Stomach (tissue), 4 donors: ENCODE data around the gene OR2A7.
"Not testable (repeated sequence)": the region's sequence is repeated elsewhere in the genome, so short reads cannot be mapped to it uniquely, and the experiment has no call there.

ENCODE experiments used
- EP300 ChIP-seq: sonication (generic); formaldehyde crosslinking; IDR thresholded peaks from one replicate; pipeline ENCODE4 v1.6.1; 2017; ENCODE audit warnings: antibody characterized with exemption
- TF ChIP-seq, protein P1 (sequence below), 7 experiments: fragments of 450-650 bp in 4 of 7; fragments of 200-600 bp in 3 of 7; sonication (generic) in 3 of 7; IDR thresholded peaks; one replicate each; pipeline ENCODE4 v1.5.1; 2016 to 2019; ENCODE audit warnings: antibody characterized with exemption in 7 of 7, control low read depth in 2 of 7, mild to moderate bottlenecking in 1 of 7

DNA sequence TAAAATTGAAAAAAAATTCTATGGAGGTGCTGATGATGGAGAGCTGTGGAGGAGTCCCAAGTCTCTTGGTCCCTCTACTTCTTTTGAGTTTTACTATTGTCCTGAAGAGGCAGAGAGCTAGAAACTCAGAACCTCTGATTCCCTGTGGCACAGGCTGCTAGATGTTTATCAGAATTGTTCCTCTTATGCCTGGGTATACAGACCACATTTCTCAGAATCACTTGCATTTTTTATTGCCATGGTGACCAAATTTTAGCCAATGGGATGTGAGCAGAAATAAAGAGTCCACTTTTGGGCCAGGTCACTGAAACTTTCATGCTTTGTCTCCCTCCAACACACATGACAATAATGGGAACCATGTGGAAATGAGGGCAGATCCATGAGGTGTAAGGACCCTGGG is 40.9 kb downstream of the OR2A7 start:
- TF ChIP-seq, protein P1, sequence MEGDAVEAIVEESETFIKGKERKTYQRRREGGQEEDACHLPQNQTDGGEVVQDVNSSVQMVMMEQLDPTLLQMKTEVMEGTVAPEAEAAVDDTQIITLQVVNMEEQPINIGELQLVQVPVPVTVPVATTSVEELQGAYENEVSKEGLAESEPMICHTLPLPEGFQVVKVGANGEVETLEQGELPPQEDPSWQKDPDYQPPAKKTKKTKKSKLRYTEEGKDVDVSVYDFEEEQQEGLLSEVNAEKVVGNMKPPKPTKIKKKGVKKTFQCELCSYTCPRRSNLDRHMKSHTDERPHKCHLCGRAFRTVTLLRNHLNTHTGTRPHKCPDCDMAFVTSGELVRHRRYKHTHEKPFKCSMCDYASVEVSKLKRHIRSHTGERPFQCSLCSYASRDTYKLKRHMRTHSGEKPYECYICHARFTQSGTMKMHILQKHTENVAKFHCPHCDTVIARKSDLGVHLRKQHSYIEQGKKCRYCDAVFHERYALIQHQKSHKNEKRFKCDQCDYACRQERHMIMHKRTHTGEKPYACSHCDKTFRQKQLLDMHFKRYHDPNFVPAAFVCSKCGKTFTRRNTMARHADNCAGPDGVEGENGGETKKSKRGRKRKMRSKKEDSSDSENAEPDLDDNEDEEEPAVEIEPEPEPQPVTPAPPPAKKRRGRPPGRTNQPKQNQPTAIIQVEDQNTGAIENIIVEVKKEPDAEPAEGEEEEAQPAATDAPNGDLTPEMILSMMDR (IDR thresholded peaks at IDR 0.05): not testable (repeated sequence)
- not testable (repeated sequence) for TF ChIP-seq EP300
